RWPE2 (cell line): ENCODE data around the gene SLC35F4.

Source experiments
- ATAC-seq: fragments of 200-7000 bp; cut with Tn5 transposase; 3 replicates; pipeline ENCODE4 v1.9.1; 2021; ENCODE audit warnings: low read depth
- DNase-seq: peaks from one replicate; pipeline ENCODE4 v3.0.0-alpha.2; 2020; ENCODE audit warnings: low spot score
- H3K27ac ChIP-seq: fragments of 450-650 bp; 2 replicates; pipeline ENCODE4 v1.5.1; 2017; ENCODE audit warnings: mild to moderate bottlenecking; ENCODE audit not compliant: poor library complexity, severe bottlenecking
- H3K27me3 ChIP-seq: fragments of 250-450 bp; sonication (Bioruptor Pico); 2 replicates; pipeline ENCODE4 v1.5.1; 2021; ENCODE audit warnings: mild to moderate bottlenecking, moderate library complexity; ENCODE audit not compliant: insufficient read depth, poor library complexity, severe bottlenecking
- H3K36me3 ChIP-seq: fragments of 250-450 bp; sonication (Bioruptor Pico); 2 replicates; pipeline ENCODE4 v1.5.1; 2020; ENCODE audit warnings: low read depth, mild to moderate bottlenecking, moderate library complexity
- H3K4me1 ChIP-seq: fragments of 250-450 bp; sonication (Bioruptor Pico); 2 replicates; pipeline ENCODE4 v1.5.1; 2021; ENCODE audit warnings: mild to moderate bottlenecking, moderate library complexity; ENCODE audit not compliant: insufficient read depth, poor library complexity, severe bottlenecking
- H3K4me3 ChIP-seq: fragments of 250-450 bp; sonication (Bioruptor Pico); 2 replicates; pipeline ENCODE4 v1.5.1; 2021; ENCODE audit warnings: mild to moderate bottlenecking, moderate library complexity; ENCODE audit not compliant: severe bottlenecking
- H3K9me3 ChIP-seq: fragments of 250-450 bp; sonication (Bioruptor Pico); 2 replicates; pipeline ENCODE4 v1.5.1; 2021; ENCODE audit warnings: mild to moderate bottlenecking, moderate library complexity; ENCODE audit not compliant: severe bottlenecking
- CTCF ChIP-seq: fragments of 450-650 bp; IDR thresholded peaks from one replicate; pipeline ENCODE4 v1.5.1; 2017; ENCODE audit warnings: mild to moderate bottlenecking, moderate library complexity; ENCODE audit not compliant: poor library complexity, severe bottlenecking

Gene SLC35F4

GRCh38 chr14:57814726-57815125, 51.2 kb downstream of the SLC35F4 start:
- Histone ChIP-seq H3K27ac (no peak overlapping the region), H3K27me3 (no peaks in the 10 kb centered on the region), H3K4me3 (no peak overlapping the region), H3K9me3 (no peaks in the 10 kb centered on the region), H3K4me1 (peaks cover 4% of the 10 kb centered on the region), H3K36me3 (no peaks in the 10 kb centered on the region)
- DNase-seq (no peak), ATAC-seq (no peak)
- TF ChIP-seq CTCF: no peak

GRCh38 chr14:57812741-57813140, 53.2 kb downstream of the SLC35F4 start:
- Histone ChIP-seq H3K36me3 (no peaks in the 10 kb centered on the region), H3K9me3 (no peaks in the 10 kb centered on the region), H3K4me3 (no peak overlapping the region), H3K27ac (no peak overlapping the region), H3K4me1 (peaks cover 4% of the 10 kb centered on the region), H3K27me3 (no peaks in the 10 kb centered on the region)
- DNase-seq (no peak), ATAC-seq (no peak)
- TF ChIP-seq CTCF: no peak

GRCh38 chr14:57811998-57812546, 53.8 kb downstream of the SLC35F4 start:
- no peak for TF ChIP-seq CTCF
- no peaks in the 10 kb centered on the region for H3K9me3 ChIP-seq
- no peaks in the 10 kb centered on the region for H3K36me3 ChIP-seq
- no peaks in the 10 kb centered on the region for H3K27me3 ChIP-seq
- no peak for ATAC-seq
- no peak for DNase-seq
- no peak overlapping the region for H3K4me3 ChIP-seq
- no peak overlapping the region for H3K27ac ChIP-seq
- peaks cover 4% of the 10 kb centered on the region for H3K4me1 ChIP-seq

GRCh38 chr14:57809808-57810207, 56.1 kb downstream of the SLC35F4 start:
- no peaks in the 10 kb centered on the region for H3K36me3 ChIP-seq
- H3K4me3 ChIP-seq: no peak overlapping the region
- no peaks in the 10 kb centered on the region for H3K4me1 ChIP-seq
- no peaks in the 10 kb centered on the region for H3K27me3 ChIP-seq
- H3K9me3 ChIP-seq: no peaks in the 10 kb centered on the region
- DNase-seq (no peak), ATAC-seq (no peak)
- no peak overlapping the region for H3K27ac ChIP-seq
- no peak for TF ChIP-seq CTCF

GRCh38 chr14:57797160-57797559, 68.7 kb downstream of the SLC35F4 start:
- no peaks in the 10 kb centered on the region for H3K36me3 ChIP-seq
- H3K27ac ChIP-seq: no peak overlapping the region
- no peak for ATAC-seq
- H3K4me1 ChIP-seq: no peaks in the 10 kb centered on the region
- H3K9me3 ChIP-seq: no peaks in the 10 kb centered on the region
- TF ChIP-seq CTCF: no peak
- no peak overlapping the region for H3K4me3 ChIP-seq
- DNase-seq: no peak
- H3K27me3 ChIP-seq: no peaks in the 10 kb centered on the region
